Left kidney (tissue), 2 donors: ENCODE results near the gene WDFY3. TPM values are rescaled to one million over a fixed set of nuclear protein-coding genes. Genes with fewer than 3 reads are reported as not detected.
"Not testable (repeated sequence)": the region's sequence is repeated elsewhere in the genome, so short reads cannot be mapped to it uniquely, and the experiment has no call there.

Experiments used
- DNase-seq: peaks from one replicate; pipeline ENCODE4 v3.0.0-alpha.2; 2013
- polyA plus RNA-seq: library from polyadenylated mRNA; unstranded; fragments of 120-200 nt; gene quantifications from one replicate; pipeline ENCODE4 v1.2.1, GENCODE V29; 2013; ENCODE audit not compliant: insufficient read length

The WDFY3 gene
- polyA plus RNA-seq, 1 donor, result 64.9 TPM

DNA sequence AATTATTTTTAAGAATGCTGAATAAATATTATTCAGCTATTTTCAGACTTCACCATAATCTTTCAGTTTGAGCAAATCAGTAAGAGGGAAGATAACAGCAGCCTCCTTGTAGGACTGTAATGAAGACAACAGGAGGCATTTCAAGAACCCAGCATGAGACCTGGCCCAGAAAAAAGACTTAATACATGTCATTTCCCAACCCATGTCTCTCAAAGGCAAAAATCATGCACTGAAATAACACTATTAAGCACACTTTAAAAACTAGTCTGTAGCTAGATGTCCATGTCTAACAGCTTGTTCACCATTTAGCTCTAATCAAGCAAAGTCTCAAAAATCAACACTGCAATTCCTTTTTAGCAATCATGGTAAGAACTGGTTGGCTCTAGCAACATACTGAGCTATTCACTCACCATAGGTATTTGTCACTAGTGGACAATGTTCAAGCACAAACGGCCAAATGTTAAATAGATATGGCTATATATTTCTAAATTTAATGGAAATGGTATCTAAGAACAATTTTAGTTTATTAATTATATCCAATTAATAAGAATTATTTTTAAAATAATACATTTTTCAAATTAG, 109.9 kb downstream of the WDFY3 start:
- no peak for DNase-seq

GRCh38 chr4:84855774-84856173, 110.7 kb downstream of the WDFY3 start:
- no peak for DNase-seq

GRCh38 chr4:84852081-84852480, 114.4 kb downstream of the WDFY3 start:
- DNase-seq, result no peak

GRCh38 chr4:84849051-84849640, 117.3 kb downstream of the WDFY3 start:
- DNase-seq, result no peak

DNA sequence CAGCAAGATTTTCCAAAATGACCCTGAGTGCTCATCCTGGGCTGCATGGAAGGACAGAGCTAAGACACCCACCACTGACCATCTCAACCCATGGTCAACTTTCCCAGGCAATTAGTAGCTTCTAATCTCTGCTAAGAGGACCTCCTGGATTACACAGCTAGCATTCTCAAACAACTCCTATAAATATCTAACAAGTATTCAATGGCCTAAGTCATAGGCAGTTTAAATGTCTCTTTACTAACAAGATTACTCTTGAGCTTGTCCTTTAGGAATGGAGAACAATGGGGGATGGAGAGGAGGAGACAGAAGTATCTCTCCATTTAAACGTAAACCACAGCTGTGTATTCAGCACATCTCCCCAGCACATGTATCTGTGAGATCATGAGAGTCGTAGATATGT, 118.1 kb downstream of the WDFY3 start:
- no peak for DNase-seq

DNA sequence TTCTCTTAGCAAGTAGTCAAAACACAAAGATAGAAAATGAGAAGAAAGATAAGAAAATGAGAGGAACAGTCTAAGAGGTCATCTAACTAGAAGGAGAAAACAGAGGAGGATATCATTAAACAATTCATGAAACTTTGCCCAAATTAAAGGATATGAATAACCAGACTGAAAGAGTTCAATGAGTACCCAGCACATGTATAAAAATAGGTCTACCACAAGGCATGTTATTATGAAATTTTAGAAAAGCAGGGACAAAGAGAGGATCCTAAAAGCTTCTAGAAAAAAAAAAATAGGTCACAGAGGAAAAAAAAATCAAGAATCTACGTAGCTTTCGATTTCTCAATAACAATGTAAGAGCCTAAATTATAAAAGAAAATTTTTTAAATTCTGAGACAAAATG, 118.5 kb downstream of the WDFY3 start:
- no peak for DNase-seq

DNA sequence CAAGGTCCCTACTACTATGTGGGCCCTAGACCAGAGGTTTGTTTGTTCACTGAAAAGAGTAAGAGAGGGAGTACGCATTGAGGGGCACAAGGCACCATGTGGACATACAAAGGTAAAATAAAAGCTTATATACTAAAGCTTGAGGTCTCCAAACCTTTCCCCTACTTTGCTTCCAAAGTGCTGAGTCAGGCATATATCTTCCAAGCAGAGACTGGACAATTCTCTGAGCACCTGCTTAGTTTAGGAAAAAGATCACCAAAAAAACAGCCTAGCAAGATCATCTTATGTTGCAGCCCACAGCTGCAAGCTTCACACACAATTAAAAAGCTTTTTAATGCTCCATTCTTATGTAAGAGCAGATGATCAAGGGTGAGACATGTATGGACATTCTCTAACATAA, 119.5 kb downstream of the WDFY3 start:
- DNase-seq, result no peak

- no peak for DNase-seq
These were observed 125.1 kb downstream of the WDFY3 start for GRCh38 chr4:84841435-84841834.

DNA sequence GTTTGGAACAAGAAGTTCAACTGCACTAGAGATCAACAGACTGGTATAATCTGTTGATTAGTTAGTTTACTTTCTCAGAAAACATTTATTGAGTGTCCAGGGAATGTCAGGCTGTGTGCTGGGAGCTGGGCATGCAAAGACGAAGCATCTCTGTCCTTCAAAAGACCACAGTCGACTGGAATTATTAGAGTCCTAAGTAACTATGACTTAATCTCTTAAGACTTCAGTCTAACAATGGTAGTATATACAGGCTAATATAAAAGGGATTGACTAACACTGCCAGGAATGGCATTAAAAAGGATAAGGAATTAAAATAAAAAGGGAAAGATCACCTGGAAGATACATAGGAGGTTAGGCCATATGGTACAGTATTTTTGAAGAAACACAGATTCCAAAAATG, 128.7 kb downstream of the WDFY3 start:
- DNase-seq, result no peak

GRCh38 chr4:84829633-84830032, 136.9 kb downstream of the WDFY3 start:
- not testable (repeated sequence) for DNase-seq

GRCh38 chr4:84826681-84827080, 139.8 kb downstream of the WDFY3 start:
- no peak for DNase-seq

- DNase-seq, result no peak
These were observed 140.7 kb downstream of the WDFY3 start for GRCh38 chr4:84825701-84826341.

DNA sequence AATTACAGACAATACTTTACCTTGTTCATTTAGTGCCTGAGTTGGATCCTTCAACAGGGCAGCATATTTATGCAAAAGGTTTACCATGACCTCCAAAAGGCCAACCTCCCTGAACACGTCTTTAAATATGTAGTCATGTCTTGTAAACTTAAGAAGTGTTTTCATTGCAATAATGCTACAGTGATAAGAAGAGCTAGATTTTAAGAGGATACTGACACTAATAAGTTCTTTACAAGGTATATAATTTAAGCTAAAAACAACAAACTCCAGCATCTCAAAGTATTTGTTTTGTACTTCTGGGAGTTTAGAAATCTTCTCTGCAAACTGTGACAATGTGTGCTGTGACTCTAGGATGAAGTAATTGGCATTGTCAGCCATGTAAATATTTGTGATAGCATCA, 145.4 kb downstream of the WDFY3 start:
- DNase-seq, result no peak

GRCh38 chr4:84814094-84814750, 152.3 kb downstream of the WDFY3 start:
- DNase-seq, result no peak

DNA sequence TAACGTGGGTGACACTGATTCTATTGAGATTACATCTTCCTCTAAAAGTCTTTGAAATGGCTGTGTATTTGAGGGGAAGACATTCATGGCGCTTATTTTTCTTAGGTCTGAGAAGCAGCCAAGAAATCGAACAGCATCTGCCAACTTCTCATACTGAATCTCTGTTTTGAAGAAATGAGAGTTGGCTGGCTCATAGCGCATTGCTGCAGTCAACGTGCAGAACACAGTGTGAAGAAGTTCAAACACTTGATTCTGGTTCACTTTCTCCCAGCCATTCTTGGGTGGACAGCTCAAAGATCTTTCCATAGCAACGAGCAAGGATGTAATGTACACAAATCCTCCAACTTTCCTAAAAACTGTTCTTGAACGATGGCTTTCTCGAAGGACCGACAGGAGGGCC, 156.5 kb downstream of the WDFY3 start:
- no peak for DNase-seq

GRCh38 chr4:84808332-84808731, 158.2 kb downstream of the WDFY3 start:
- DNase-seq, result no peak

DNA sequence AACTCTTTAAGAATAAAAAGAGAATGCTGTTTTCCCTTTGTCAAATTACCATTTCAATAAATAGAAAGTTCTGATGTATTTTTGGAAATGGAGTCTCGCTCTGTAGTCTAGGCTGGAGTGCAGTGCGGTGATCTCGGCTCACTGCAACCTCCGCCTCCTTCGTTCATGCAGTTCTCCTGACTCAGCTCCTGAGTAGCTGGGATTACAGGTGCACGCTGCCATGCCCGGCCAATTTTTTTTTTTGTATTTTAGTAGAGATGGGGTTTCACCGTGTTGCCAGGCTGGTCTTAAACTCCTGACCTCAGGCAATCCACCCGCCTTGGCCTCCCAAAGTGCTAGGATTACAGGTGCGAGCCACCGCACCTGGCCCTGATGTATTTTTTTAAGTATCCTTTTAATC, 159.9 kb downstream of the WDFY3 start:
- DNase-seq, result not testable (repeated sequence)

- no peak for DNase-seq
These were observed 162.4 kb downstream of the WDFY3 start for GRCh38 chr4:84804136-84804535.

GRCh38 chr4:84803720-84804119, 162.8 kb downstream of the WDFY3 start:
- no peak for DNase-seq

DNA sequence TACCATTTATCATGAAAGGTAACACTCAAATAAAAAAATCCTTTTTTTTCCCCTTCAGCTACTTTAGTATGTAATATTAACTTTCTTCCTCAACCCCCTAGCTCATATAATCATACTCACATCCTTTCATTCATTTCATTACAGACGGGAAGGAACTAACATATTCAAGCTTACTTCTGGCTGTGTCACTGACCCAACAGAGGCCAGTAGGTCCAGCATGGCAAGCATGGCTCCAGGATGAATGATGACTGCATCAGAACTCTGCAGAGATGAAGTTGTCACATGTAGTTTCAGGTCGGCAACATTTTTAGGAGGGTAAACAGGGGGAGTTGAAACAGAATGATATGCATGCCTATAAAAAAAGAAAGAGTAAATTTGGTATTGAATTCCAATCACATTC, 163.4 kb downstream of the WDFY3 start:
- no peak for DNase-seq

GRCh38 chr4:84800256-84800655, 166.2 kb downstream of the WDFY3 start:
- DNase-seq, result no peak

DNA sequence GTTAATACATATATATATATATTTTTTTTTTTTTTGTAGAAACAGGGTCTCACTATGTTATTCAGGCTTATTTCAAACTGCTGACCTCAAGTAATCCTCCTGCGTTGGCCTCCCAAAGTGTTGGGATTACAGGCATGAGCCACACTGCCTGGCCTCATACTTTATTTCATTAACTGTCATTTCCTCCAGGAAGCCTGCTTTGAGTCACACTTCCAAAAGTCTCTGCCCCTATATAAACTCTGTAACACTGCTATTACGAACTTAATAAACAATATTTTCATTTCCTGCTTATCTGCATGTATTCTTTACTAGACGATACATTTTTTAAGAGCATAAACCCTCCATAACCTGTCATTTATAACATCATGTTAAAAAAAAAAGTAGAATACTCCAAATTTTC, 167.2 kb downstream of the WDFY3 start:
- no peak for DNase-seq

DNA sequence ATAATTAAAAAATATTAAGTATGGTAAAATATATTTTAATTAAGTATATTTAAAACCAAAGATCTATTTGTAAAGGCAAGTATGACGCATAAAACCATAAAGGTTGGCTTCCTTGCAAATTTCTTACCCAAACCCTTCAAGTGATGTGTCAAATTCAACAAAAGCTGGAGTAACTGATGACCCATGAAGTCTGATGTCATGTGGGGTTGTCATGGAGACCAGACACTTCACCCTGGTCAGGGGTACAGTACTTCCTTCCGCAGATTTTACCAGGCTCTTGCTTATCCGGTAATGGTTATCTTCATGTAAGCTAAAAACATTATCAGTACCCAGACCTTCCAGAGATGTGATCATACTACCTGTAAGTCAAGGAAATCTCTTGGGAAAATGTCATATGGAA, 170.1 kb downstream of the WDFY3 start:
- DNase-seq, result peak; percentile 11
